ENCODE results near the gene ATG5. TPM values are rescaled to one million over a fixed set of nuclear protein-coding genes. Genes with fewer than 3 reads are reported as not detected.
A peak's percentile ranks its signal among the peaks of the same experiment; 100 is the strongest.
"Not testable (repeated sequence)": the region's sequence is repeated elsewhere in the genome, so short reads cannot be mapped to it uniquely, and the experiment has no call there.

ATG5 gene
- total RNA-seq, 1 donor from 2014 or later, result 53.6 TPM

DNA sequence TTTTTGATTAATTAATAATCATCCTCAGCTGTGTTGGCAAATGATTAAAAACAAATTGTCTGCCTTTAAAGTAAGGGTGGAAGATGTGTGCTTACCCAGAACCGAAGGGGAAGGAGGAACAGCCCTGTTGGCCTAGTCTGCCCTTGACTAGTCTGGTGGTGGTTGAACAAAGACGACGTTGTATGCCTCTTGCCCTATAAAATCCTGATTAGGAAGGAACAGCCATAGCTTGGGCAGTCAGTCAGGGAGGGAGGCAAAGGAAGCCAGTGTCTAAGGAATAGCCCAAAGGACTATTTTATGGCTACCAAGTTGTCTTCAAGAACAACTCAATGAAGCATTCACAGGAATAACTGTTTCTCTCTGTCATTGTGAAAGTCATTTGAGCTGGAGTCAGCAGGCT is 168.7 kb downstream of the ATG5 start:
- no peak for DNase-seq (ENCODE audit: low read depth in 2 of 2)

DNA sequence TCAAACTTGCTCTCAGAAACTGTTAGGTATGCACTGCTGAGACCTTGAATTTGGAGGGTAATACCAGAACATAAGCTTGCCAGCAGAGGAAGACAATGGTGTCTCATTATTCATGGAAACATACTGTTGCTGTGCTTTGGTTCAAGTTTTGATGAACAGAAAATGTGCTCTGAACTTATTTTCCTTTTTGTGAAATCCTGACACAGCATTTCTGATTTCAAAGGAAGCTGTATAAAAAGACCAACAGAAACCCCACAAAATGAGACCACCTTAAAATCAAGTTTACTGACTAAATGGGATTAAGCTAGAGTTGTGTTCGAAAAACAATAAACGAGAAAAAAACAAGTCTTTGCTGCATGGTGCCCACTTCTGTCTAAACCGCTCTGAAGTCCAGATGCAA is 169.1 kb downstream of the ATG5 start:
- no peak for DNase-seq (ENCODE audit: low read depth in 2 of 2)

DNA sequence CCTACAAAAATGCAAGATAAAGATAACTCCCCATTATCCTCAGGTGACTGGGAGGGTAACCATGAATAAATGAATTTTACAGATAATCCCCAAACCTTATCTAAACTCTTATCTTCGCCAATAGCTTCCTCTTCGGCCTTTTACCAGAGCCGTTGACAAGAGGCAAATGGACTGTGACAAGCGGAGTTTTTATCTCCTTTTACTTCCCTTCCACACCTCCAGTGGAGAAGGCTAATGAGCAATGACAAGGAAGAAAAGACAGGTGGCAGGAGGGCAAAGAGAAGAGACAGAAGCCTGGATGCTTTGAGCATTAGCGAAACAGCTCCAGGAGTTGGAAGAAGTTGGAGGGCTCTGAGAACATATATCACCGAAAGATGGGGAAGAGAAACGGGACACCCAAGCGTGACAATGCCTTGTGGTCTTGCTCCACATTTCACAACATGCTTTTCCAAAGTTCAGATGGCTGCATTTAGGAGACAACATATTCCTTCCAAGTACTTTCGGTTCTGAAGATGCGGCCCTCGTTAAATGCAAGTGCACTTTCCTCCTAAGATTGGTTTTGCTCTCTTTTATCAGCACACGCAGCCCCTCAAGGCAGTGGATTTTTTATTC is 170.2 kb downstream of the ATG5 start:
- no peak for DNase-seq (ENCODE audit: low read depth in 2 of 2)

DNA sequence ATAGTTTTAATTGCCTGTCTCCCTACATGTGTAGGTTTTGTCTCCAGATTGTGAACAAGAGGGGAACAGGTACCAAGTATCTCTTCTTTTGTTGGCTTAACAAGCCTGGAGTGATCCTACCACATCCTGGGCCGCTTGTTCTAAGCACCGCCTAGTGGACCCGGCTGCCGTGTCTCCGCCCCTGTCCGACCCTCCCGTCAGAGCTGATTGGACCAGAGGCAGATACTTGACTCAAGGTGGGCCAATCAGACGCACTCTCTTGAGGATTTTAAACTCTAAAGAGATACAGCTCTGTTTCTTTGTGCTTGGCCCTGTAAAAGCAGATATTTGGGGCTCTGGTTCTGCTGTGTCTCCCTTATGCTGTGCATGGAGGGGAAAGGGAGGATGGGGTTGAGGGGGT is 171.2 kb downstream of the ATG5 start:
- no peak for DNase-seq (ENCODE audit: low read depth in 2 of 2)

DNA sequence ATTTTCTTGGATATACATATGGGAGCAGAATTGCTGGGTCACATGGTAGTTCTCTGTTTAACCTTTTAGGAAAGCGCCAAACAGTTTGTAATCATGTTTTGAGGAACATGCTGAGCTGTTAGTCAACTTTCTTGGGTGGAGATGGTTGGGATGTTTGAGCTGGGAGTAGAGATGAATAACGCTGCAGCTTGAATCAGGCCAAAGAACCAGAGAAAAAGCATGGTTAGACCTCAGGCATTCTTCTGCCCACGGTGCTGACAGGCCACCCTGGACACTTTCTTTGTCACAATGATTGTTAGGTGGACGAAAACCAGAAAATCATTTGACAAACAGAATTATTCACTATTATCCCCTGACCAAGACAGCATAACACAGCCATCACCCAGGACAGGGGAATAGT is 172.6 kb downstream of the ATG5 start:
- DNase-seq (ENCODE audit: low read depth in 2 of 2), result no peak

DNA sequence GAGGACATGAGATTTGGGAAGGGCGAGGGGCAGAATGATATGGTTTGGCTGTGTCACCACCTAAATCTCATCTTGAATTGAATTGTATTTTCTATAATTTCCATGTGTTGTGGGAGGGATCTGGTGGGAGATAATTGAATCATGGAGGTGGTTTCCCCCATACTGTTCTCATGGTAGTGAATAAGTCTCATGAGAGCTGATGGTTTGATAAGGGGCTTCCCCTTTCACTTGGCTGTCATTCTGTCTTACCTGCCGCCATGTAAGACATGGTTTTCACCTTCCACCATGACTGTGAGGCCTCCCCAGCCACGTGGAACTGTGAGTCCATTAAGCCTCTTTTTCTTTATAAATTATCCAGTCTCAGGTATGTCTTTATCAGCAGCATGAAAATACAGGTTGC is 173.1 kb downstream of the ATG5 start:
- not testable (repeated sequence) for DNase-seq (ENCODE audit: low read depth in 2 of 2)

DNA sequence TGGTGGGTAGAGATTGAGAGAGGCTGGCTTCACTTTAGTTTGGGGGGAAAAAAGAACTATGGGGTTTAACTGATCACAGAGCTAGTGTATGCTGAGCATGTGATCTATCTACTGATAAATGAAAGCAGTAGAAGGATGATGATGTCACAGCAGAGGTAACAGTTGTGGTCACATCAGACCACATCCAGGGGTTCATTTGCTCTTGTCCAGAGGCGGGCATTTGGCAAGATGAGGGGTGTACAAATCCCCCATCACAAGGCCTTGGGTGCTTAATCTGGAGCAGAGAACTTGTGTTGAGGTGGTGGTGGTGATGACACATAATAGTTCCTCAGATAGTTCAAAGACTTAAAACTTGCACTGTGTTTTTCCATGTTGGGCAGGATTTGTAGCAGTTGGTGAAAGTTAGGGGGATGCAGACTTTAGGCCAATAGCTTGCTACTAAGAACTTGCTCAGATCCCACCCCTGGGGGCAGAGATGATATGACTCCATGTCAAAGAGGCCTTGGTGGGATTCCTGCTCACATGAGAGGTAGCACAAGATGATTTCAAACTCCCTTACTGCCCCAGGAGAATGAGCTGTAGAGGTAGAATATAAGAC is 176.0 kb downstream of the ATG5 start:
- DNase-seq (ENCODE audit: low read depth in 2 of 2), result no peak

DNA sequence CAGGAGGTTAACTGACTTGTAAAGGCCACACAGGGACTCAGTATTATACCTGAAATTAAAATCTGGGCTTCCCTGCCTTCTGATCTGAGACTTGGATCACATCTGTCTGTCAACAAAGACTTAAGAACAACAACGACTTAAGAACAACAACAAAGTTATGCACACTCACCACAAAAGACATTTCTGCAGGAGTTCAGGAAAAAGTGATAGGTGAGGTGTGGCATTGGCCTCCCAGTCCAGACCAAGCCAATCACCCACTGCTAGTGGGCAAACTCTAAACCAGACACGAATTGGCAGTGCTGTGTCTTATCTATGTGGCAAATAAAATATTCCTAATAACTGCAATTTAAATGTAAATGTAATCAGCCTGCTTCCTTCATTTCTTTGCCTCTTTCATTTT is 178.1 kb downstream of the ATG5 start:
- DNase-seq (ENCODE audit: low read depth in 2 of 2), result no peak

DNA sequence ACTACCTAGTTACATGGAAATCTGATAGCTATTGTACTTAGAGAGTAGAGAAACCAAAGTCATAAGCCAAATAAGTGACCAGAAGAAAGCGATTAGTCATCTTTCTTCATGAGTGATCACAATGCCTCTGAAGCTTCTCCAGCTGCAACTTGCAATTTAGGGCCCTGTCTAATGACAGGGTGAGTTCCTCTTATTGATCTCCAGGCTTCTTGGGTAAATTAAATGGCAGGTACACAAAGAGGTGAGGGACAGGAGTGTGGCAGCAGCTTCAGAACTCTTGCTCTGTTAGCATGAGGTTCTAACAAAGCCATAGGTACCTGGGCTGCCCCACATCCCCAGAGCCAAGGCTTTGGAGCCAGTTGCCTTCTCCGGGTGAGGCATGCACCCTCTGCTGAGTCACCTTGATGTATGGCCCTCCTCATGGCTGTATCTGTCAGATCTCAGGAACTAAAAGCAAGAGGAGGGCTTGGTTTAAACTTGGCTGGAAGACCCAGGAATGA is 178.7 kb downstream of the ATG5 start:
- no peak for DNase-seq (ENCODE audit: low read depth in 2 of 2)

DNA sequence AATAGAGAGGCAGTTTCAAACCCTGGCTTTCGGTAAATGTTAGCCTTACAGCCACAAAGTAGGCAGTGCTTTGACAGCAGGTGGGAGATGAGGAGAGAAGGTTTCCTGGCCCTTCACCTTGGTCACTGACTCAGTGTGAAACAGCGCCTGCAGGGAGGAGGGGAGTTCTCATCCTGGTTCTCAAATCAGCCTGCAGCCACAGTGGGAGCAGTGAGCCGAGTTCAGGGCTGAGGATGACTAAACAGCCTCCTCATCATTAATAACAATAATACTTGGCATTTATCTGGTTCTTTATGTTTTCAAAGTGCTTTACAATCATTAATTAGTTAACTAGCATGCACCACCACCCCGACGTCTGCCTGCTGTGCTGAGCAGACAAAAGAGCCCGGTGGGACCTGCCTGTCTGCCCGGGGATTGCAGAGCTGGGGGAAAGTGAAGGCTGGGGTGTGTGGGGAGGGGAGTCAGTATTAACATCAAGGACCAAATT is 179.8 kb downstream of the ATG5 start:
- DNase-seq (ENCODE audit: low read depth in 2 of 2), result no peak

DNA sequence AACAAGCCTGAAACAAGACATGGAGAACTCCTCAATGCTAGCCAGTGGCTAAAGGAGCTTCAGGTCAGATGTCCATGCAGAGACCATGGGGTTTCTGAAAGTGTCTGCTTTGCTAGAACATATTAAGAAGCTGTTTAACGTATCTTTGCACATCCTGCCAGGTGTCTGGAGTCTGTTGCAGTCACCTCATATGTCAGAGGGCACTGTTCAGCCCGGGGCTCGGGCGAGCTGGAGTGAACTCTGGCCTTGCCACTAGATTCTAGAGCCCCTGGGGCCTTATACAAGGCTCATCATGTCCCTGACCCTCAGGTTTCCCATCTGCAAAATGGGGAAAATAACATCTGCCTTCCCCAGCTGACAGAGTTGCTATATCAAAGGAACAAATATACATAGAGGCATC is 180.4 kb downstream of the ATG5 start:
- no peak for DNase-seq (ENCODE audit: low read depth in 2 of 2)

DNA sequence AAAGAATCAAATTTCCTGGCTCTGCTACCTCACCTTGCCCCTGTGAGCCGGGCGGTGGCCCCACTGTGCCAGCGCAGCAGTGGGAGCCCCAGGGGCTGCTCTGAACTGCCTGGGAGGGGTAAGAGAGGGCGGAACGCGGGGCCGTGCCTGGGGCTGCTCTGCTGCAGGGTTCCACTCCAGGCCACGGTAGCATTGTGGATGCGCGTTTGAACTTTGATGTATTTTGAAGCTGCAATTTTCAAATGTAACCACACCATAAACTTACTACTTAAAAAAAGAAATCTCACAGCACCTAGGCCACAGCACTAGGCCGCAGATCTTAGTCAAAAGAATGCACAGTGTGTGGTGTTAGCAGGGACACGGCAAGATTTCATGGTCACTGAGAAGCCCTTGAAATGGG is 181.9 kb downstream of the ATG5 start:
- DNase-seq (ENCODE audit: low read depth in 2 of 2), result no peak

DNA sequence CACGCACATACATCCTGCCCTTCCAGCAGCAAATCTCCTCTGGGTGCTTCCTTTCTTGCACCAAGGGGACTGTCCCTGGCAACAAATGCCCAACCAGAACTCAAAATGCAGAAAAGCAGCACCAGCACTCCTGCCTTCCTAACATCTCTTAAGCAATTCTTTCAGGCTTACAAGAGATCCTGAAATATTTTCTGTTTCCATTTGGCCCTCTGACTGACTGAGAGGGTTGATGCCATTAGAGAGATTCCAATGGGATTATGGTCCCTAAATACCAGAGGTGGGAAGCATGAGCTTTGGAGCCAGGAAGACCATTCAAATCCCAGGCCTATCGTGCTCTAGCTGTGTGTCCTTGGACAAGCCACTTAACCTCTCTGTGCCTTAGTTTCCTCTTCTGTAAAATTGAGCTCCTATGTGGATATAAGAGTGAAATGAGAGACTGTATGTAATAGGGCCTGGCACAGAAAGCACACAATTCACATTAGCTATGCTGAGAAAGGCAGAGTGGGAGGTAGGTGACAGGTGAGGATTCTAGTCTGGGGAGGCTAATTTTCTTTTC is 182.6 kb downstream of the ATG5 start:
- DNase-seq (ENCODE audit: low read depth in 2 of 2), result no peak

DNA sequence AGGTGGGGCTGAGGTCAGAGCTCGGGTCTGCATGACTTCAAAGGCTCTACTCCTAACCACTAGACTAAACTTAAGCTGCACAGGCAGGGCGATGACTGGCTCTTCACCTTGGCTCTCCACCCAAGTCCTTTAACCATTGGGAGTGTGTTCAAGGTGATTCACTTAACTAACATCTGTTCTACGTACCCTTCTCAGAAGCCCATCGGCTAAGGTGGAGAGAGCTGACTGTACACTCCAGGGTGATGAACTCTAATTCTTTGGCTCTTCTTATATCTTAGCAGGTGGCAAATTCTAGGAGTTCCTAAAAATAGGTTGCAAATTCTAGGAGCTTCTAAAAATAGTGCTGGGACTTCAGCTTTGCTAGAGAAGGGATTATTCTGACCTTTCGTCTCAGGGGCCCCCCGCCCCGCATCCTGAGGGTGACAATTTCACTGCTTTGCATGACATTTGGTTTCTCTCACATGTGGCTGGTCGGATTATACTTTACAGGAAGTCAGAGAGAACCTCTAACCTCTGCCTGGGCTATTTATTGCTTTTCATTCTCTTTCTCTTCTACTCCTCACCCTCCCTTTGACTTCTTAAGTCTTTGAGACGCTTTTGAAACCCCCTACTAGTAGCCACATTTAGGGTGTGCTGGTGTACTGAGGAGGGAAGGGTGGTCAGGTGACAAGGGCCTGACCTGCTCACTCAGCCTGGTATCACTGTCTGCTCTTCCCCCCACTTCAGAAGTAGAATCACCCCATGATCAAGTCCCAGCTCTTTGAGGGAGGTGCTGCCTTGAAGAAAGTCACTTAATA is 183.9 kb downstream of the ATG5 start:
- no peak for DNase-seq (ENCODE audit: low read depth in 2 of 2)

DNA sequence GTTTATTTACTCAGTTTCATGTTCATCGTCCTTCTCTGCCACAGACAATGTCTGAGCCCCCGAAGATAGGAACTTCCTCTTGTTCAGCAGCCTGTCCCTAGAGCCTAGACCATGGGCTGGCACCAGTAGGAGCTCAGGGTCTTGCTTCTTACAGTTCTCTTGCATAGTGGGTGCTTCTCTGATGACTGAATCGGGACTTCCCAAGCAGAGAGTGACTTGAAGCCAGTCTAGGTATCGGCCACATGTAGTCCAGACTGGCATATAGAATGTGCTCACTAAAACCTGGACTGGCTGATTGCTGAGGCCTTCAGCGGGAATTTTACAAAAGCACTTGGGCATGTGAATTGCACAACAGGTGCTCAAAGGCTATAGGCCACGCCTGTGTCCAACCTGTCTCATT is 187.4 kb downstream of the ATG5 start:
- DNase-seq (ENCODE audit: low read depth in 2 of 2), result no peak

DNA sequence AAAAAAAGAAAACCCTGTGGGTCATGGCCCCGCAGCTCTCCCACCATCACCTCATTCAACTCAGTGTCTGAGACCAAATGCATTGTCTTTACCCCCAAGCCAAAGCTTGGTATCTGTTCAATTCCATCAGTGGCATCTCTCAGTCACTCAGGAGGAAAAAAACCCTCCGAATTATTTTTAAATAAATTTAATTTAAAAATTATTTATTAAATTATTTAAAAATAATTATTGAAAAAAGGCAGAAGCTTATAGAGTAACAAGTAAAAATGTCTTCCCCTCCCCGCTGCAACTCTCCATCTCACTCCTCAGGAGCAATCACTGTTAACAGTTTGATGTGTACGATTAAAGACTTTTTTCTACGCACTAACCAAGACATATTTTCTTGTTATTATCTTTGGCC is 188.7 kb downstream of the ATG5 start:
- no peak for DNase-seq (ENCODE audit: low read depth in 2 of 2)

DNA sequence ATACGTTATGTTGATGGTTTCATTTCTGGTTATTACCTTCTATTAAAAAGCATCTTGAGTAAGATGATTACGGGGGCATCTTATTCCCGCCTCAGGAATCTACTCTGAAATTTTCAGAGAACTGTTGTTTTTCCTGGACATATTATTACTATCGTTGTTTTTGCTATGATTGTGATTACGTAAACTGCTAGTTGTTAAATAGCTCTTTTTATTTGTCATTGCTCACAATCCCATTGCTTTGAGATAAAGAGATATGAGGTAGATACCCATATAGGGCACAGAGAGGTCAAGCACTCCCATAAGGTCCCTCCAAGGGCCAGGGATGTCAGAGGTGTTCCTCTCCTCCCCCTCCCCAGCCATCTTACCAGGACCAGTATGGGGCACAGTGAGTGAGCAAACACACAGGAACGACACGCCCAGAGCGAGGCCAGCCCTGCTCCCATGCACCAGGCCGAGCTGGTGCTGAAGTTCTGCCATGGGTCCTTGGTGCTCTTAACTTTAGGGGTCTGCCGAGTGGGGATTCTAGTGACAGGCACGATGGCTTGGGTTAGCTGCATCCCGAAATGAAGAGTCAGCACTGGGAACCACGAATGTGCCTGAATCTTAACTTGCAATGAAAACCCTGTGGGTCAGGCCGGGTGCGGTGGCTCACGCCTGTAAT is 189.5 kb downstream of the ATG5 start:
- DNase-seq (ENCODE audit: low read depth in 2 of 2), result no peak

DNA sequence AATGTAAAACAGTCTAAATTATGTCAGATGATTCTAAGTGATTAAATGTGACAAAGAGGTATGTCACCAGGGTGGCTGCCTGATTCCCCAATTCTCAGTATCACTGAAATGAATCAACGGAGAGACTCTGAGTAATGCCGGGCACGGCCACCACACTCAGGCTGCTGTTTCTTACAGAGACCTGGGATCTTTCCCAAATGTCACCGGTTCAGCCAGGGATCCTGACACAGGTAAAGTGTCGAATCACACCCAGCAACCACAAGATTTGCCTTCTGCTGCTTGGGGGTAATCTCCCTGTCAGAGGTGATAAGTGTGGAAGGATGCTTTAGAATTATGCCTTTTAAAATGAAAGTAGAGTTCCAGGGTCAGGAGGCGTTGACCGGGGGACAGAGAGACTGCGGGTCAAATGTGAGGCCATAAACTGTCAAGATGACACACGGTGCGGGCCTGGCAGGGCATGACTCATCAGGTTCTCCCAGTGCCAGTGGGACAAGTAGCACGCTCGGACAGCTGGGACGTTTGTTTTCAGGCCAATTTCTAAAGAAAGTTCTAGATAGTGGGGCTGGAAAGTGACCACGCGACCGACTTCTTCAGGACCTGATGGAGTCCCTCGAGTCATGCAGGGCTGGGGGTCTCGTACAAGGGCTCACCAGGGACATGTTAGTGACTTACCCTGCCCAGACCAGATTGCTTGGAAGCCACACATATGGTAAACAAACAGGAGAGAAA is 190.5 kb downstream of the ATG5 start:
- DNase-seq (ENCODE audit: low read depth in 2 of 2), result peak; percentile 14 to 31
